MCF 10A (cell line): Measurements from ENCODE around the gene LCN12. TPM values are rescaled to one million over a fixed set of nuclear protein-coding genes. Genes with fewer than 3 reads are reported as not detected.

ENCODE experiments used
- BruUV-seq: library from RNA; stranded (reverse); fragments of 400-500 nt; replicated peaks from 2 replicates; lab custom pipeline; 2021; lab: Mats Ljungman, UMichigan
- CTCF ChIA-PET: fragments of 300-600 bp; sonication (Branson Sonifier 250); formaldehyde crosslinking; extraction: SDS; loops from one replicate; lab custom pipeline; 2021; ENCODE audit warnings: antibody characterized with exemption, inconsistent platforms; lab: Yijun Ruan, JAX
- POLR2A ChIA-PET: fragments of 300-600, 350-650 bp; sonication (Branson Sonifier 250); formaldehyde crosslinking; extraction: SDS; loops from one replicate; lab custom pipeline; 2020; ENCODE audit warnings: antibody characterized with exemption, inconsistent platforms; lab: Yijun Ruan, JAX
- DNase-seq: peaks from one replicate; pipeline ENCODE4 v3.0.0-alpha.2; 2018; ENCODE audit not compliant: unreplicated experiment
- H3K27ac Mint-ChIP-seq: one replicate; pipeline ENCODE4 v1.8.0; 2022; ENCODE audit warnings: mild to moderate bottlenecking, low read depth, mixed read lengths; ENCODE audit not compliant: unreplicated experiment
- H3K27me3 Mint-ChIP-seq: one replicate; pipeline ENCODE4 v1.8.0; 2022; ENCODE audit warnings: mixed read lengths; ENCODE audit not compliant: insufficient read depth, unreplicated experiment
- H3K36me3 Mint-ChIP-seq: one replicate; pipeline ENCODE4 v1.8.0; 2022; ENCODE audit warnings: mild to moderate bottlenecking, moderate library complexity, mixed read lengths; ENCODE audit not compliant: insufficient read depth, unreplicated experiment
- H3K4me1 Mint-ChIP-seq: one replicate; pipeline ENCODE4 v1.8.0; 2022; ENCODE audit warnings: mixed read lengths; ENCODE audit not compliant: insufficient read depth, unreplicated experiment
- H3K4me3 Mint-ChIP-seq: one replicate; pipeline ENCODE4 v1.8.0; 2022; ENCODE audit warnings: mild to moderate bottlenecking, moderate library complexity, mixed read lengths; ENCODE audit not compliant: unreplicated experiment
- H3K9me3 Mint-ChIP-seq: one replicate; pipeline ENCODE4 v1.8.0; 2022; ENCODE audit warnings: mixed read lengths; ENCODE audit not compliant: unreplicated experiment
- CTCF ChIP-seq: fragments of 200-600 bp; IDR thresholded peaks from one replicate; pipeline ENCODE4 v1.8.0; 2022; ENCODE audit warnings: antibody characterized with exemption, mild to moderate bottlenecking; ENCODE audit not compliant: unreplicated experiment
- intact Hi-C: fragments of 100-400 bp; cut with micrococcal nuclease; formaldehyde crosslinking; loops from 2 replicates; pipeline ENCODE4 v1.14.1; 2022
- total RNA-seq: library from RNA; stranded (reverse); gene quantifications from 2 replicates; pipeline ENCODE4 v1.2.3, GENCODE V29; 2022

Gene LCN12
- total RNA-seq, 1 experiment from 2014 or later = 0.86 TPM

GRCh38 chr9:136927343-136928271, 24.5 kb upstream of the LCN12 start:
- ChIA-PET POLR2A (no interaction called here), CTCF (interaction anchor here (0.9 kb wide), 1 partner anchor 16 kb away, joined by 3 read pairs; no protein-coding TSS in a partner anchor)
- Mint-ChIP-seq H3K27ac (no peak overlapping the region), H3K4me1 (peaks cover 11% of the 10 kb centered on the region), H3K36me3 (peaks cover 34% of the 10 kb centered on the region), H3K4me3 (no peak overlapping the region), H3K9me3 (no peaks in the 10 kb centered on the region), H3K27me3 (no peaks in the 10 kb centered on the region)
- DNase-seq = no peak
- intact Hi-C loops = no loop called here
- BruUV-seq = no TSS peak
- no peak for TF ChIP-seq CTCF

GRCh38 chr9:136928591-136928990, 23.5 kb upstream of the LCN12 start:
- ChIA-PET POLR2A (interaction anchor here (0.6 kb wide), 1 partner anchor 30 kb away, joined by 3 read pairs; no protein-coding TSS in a partner anchor), CTCF (interaction anchor here (0.9 kb wide), 1 partner anchor 15 kb away, joined by 3 read pairs; no protein-coding TSS in a partner anchor)
- Mint-ChIP-seq H3K9me3 (no peaks in the 10 kb centered on the region), H3K27me3 (no peaks in the 10 kb centered on the region), H3K27ac (peak overlapping the region; percentile 3), H3K4me3 (no peak overlapping the region), H3K4me1 (peaks cover 17% of the 10 kb centered on the region), H3K36me3 (peaks cover 29% of the 10 kb centered on the region)
- TF ChIP-seq CTCF = no peak
- no TSS peak for BruUV-seq
- intact Hi-C loops = no loop called here
- no peak for DNase-seq

DNA sequence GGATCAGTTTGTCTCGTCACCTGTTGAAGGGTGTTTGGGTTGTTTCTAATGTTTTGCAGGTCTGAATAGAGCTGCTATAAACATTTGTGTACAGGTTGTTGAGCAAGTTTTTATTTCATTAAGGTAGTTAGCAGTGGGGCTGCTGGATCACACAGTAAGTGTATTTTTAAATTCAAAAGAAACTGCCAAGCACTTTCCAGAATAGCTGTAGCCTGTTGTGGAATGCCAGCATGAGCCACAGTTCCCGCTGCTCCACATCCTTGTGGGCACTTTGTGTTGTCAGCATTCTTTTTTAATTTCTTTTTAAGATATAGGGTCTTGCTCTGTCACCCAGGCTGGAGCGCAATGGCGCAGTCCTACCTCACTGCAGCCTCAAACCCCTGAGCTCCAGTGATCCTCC, 22.1 kb upstream of the LCN12 start:
- Mint-ChIP-seq H3K27ac (no peak overlapping the region), H3K4me3 (no peak overlapping the region), H3K27me3 (no peaks in the 10 kb centered on the region), H3K9me3 (no peaks in the 10 kb centered on the region), H3K4me1 (peaks cover 17% of the 10 kb centered on the region), H3K36me3 (peaks cover 16% of the 10 kb centered on the region)
- POLR2A ChIA-PET = interaction anchor here (0.6 kb wide), 1 partner anchor 205 kb away, joined by 3 read pairs; no protein-coding TSS in a partner anchor
- DNase-seq = no peak
- no peak for TF ChIP-seq CTCF
- BruUV-seq = no TSS peak
- CTCF ChIA-PET = interaction anchor here (1.0 kb wide), 1 partner anchor 17 kb away, joined by 3 read pairs; no protein-coding TSS in a partner anchor
- intact Hi-C loops = no loop called here

- intact Hi-C loops = no loop called here
- BruUV-seq = no TSS peak
- H3K9me3 Mint-ChIP-seq = no peaks in the 10 kb centered on the region
- DNase-seq = no peak
- ChIA-PET CTCF (interaction anchor here (1.5 kb wide), 1 partner anchor 103 kb away, joined by 3 read pairs; no protein-coding TSS in a partner anchor), POLR2A (no interaction called here)
- H3K27me3 Mint-ChIP-seq = no peaks in the 10 kb centered on the region
- H3K4me1 Mint-ChIP-seq = peaks cover 17% of the 10 kb centered on the region
- TF ChIP-seq CTCF = no peak
- no peak overlapping the region for H3K4me3 Mint-ChIP-seq
- H3K36me3 Mint-ChIP-seq = peaks cover 13% of the 10 kb centered on the region
- H3K27ac Mint-ChIP-seq = peak overlapping the region; percentile 67
Measured at GRCh38 chr9:136931611-136932130, 20.4 kb upstream of the LCN12 start.
